CD14-positive monocyte (primary cell): ENCODE measurements around the gene CCDC3. TPM values are rescaled to one million over a fixed set of nuclear protein-coding genes. Genes with fewer than 3 reads are reported as not detected.

Source experiments
- DNase-seq, 3 donors: peaks; one replicate each; pipeline ENCODE4 v3.0.0-alpha.2; 2011 to 2022
- H2AFZ ChIP-seq: 2 replicates; pipeline ENCODE4 v1.6.0; 2012; ENCODE audit warnings: mild to moderate bottlenecking, low read depth, low read length, inconsistent platforms; ENCODE audit not compliant: insufficient read depth, poor library complexity, severe bottlenecking
- H3K27ac ChIP-seq, 2 donors: 1 replicate in 1 of 2; 2 replicates in 1 of 2; pipeline ENCODE4 v1.5.1; 2012 to 2013; ENCODE audit warnings: low read length in 2 of 2, control low read depth in 1 of 2, inconsistent platforms in 1 of 2, low read depth in 1 of 2, mild to moderate bottlenecking in 1 of 2
- H3K27me3 ChIP-seq, 2 donors: one replicate each; pipeline versions ENCODE4 v1.6.0 to v1.6.1; 2011 to 2013; ENCODE audit warnings: low read length in 2 of 2; ENCODE audit not compliant: control insufficient read depth in 2 of 2, insufficient read depth in 2 of 2
- H3K36me3 ChIP-seq, 2 donors: replicated peaks in 1 of 2; 1 replicate in 1 of 2; 2 replicates in 1 of 2; pipeline versions ENCODE4 v1.5.1 to v1.6.1; 2012 to 2013; ENCODE audit warnings: low read length in 2 of 2, control low read depth in 1 of 2, inconsistent platforms in 1 of 2, mild to moderate bottlenecking in 1 of 2; ENCODE audit not compliant: insufficient read depth in 2 of 2, control insufficient read depth in 1 of 2
- H3K4me1 ChIP-seq, 2 donors: 1 replicate in 1 of 2; 2 replicates in 1 of 2; pipeline versions ENCODE4 v1.5.1 to v1.6.1; 2012 to 2013; ENCODE audit warnings: low read length in 2 of 2, control low read depth in 1 of 2, inconsistent platforms in 1 of 2, mild to moderate bottlenecking in 1 of 2, moderate library complexity in 1 of 2; ENCODE audit not compliant: insufficient read depth in 2 of 2, control insufficient read depth in 1 of 2
- H3K4me2 ChIP-seq: replicated peaks from 2 replicates; pipeline ENCODE3; 2012; ENCODE audit warnings: low read length, moderate library complexity, mild to moderate bottlenecking; ENCODE audit not compliant: poor library complexity, severe bottlenecking; ENCODE audit errors: extremely low read depth
- H3K4me3 ChIP-seq, 3 experiments: fragments of 200-600 bp in 1 of 3; sonication (generic) in 1 of 3; replicated peaks in 1 of 3; 1 replicate in 2 of 3; 2 replicates in 1 of 3; pipeline ENCODE4 v1.5.1; 2011 to 2013; ENCODE audit warnings: low read length in 3 of 3, mild to moderate bottlenecking in 3 of 3, control low read depth in 2 of 3, low read depth in 2 of 3, inconsistent platforms in 1 of 3, moderate library complexity in 1 of 3
- H3K79me2 ChIP-seq: 2 replicates; pipeline ENCODE4 v1.6.0; 2012; ENCODE audit warnings: mild to moderate bottlenecking, control low read depth, inconsistent platforms, low read length, moderate library complexity; ENCODE audit not compliant: insufficient read depth
- H3K9ac ChIP-seq: 2 replicates; pipeline ENCODE4 v1.6.0; 2017; ENCODE audit warnings: low read length, mild to moderate bottlenecking; ENCODE audit not compliant: insufficient read depth, poor library complexity, severe bottlenecking
- H3K9me3 ChIP-seq, 2 donors: replicated peaks in 1 of 2; 1 replicate in 1 of 2; 2 replicates in 1 of 2; pipeline versions ENCODE4 v1.5.1 to v1.6.1; 2012 to 2013; ENCODE audit warnings: low read length in 2 of 2, control low read depth in 1 of 2; ENCODE audit not compliant: control insufficient read depth in 1 of 2, insufficient read depth in 1 of 2
- H4K20me1 ChIP-seq: 2 replicates; pipeline ENCODE4 v1.6.0; 2012; ENCODE audit warnings: mild to moderate bottlenecking, low read length, control low read depth, moderate library complexity; ENCODE audit not compliant: insufficient read depth
- H3K27ac Mint-ChIP-seq, 7 donors: one replicate each; pipeline ENCODE4 v1.8.0; 2020; ENCODE audit warnings: mild to moderate bottlenecking in 7 of 7, mixed read lengths in 7 of 7, moderate library complexity in 6 of 7, inconsistent platforms in 2 of 7
- H3K27me3 Mint-ChIP-seq, 3 donors: one replicate each; pipeline ENCODE4 v1.8.0; 2021 to 2022; ENCODE audit warnings: low read depth in 3 of 3, mild to moderate bottlenecking in 3 of 3, mixed read lengths in 3 of 3, moderate library complexity in 3 of 3, inconsistent platforms in 1 of 3
- H3K36me3 Mint-ChIP-seq, 2 donors: one replicate each; pipeline ENCODE4 v1.8.0; 2020; ENCODE audit warnings: mixed read lengths in 2 of 2, inconsistent platforms in 1 of 2, mild to moderate bottlenecking in 1 of 2
- H3K4me1 Mint-ChIP-seq: one replicate; pipeline ENCODE4 v1.8.0; 2020; ENCODE audit warnings: mild to moderate bottlenecking, mixed read lengths
- H3K4me3 Mint-ChIP-seq, 2 donors: one replicate each; pipeline ENCODE4 v1.8.0; 2020; ENCODE audit warnings: mild to moderate bottlenecking in 2 of 2, mixed read lengths in 2 of 2, moderate library complexity in 1 of 2
- H3K9me3 Mint-ChIP-seq, 7 donors: one replicate each; pipeline ENCODE4 v1.8.0; 2020 to 2022; ENCODE audit warnings: mixed read lengths in 7 of 7, mild to moderate bottlenecking in 6 of 7, moderate library complexity in 6 of 7, inconsistent platforms in 2 of 7
- WGBS: methylation state at CpG from one replicate; pipeline ENCODE4 v1.1.5; 2013; ENCODE audit warnings: missing lambda C conversion rate; ENCODE audit not compliant: insufficient coverage; 5-methylcytosine and 5-hydroxymethylcytosine counted together
- intact Hi-C, 2 donors: fragments of 100-400 bp; cut with micrococcal nuclease; formaldehyde crosslinking; loops; one replicate each; pipeline versions ENCODE4 v1.15.0 to v1.15.1; 2023
- polyA plus RNA-seq, 3 donors: library from polyadenylated mRNA; depleted of rRNA in 1 of 3; unstranded in 2 of 3; stranded (reverse) in 1 of 3; fragments of 300-500 nt in 2 of 3; fragments of >200 nt in 1 of 3; fragmentation: Illumina TruSeq in 2 of 3; gene quantifications; 1 replicate in 2 of 3; 2 replicates in 1 of 3; pipeline ENCODE4 v1.2.3, GENCODE V29; 2012 to 2021
- TF ChIP-seq, protein P1 (sequence below): fragments of 200-600 bp; IDR thresholded peaks from one replicate; pipeline ENCODE4 v1.8.0; 2022; ENCODE audit warnings: antibody characterized with exemption, mild to moderate bottlenecking

CCDC3 gene
- polyA plus RNA-seq, 3 donors, result not detected

DNA sequence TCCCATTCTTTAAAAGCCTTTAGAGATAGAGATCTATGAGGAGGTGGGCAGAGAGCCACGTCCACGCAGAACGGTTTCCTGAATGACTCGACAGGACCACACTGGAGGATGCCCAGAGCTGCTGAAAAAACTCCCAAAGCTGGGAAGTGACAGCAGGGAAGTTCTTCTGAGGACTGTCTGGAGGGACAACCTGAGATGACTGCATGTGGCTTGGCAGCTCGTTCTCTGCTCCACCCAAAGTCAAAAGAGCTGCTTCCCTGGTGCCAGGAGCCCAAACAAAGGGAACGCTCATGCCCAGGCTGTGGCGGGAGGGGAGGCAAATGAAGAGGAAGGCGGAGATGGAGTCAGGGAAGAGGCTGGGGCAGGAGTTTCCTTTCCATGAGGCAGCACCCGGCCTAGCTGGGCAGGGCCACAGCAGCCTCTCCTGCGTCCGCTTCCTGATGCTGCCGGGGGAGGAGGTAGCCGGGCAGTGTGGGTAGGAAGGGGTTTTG is 95.4 kb downstream of the CCDC3 start:
- Histone ChIP-seq H3K4me1 (no peaks in the 10 kb centered on the region), H3K9ac (no peak overlapping the region), H3K4me3 (no peak overlapping the region), H3K27ac (no peak overlapping the region), H3K79me2 (no peaks in the 10 kb centered on the region), H2AFZ (no peak overlapping the region), H3K4me2 (no peak overlapping the region), H4K20me1 (no peaks in the 10 kb centered on the region), H3K36me3 (no peaks in the 10 kb centered on the region), H3K27me3 (no peaks in the 10 kb centered on the region), H3K9me3 (no peaks in the 10 kb centered on the region)
- no peak overlapping the region for H3K4me3 Mint-ChIP-seq
- 62% methylated on average over 10 of the region's 13 CpGs for WGBS
- H3K9me3 Mint-ChIP-seq, result no peaks in the 10 kb centered on the region
- TF ChIP-seq, protein P1, sequence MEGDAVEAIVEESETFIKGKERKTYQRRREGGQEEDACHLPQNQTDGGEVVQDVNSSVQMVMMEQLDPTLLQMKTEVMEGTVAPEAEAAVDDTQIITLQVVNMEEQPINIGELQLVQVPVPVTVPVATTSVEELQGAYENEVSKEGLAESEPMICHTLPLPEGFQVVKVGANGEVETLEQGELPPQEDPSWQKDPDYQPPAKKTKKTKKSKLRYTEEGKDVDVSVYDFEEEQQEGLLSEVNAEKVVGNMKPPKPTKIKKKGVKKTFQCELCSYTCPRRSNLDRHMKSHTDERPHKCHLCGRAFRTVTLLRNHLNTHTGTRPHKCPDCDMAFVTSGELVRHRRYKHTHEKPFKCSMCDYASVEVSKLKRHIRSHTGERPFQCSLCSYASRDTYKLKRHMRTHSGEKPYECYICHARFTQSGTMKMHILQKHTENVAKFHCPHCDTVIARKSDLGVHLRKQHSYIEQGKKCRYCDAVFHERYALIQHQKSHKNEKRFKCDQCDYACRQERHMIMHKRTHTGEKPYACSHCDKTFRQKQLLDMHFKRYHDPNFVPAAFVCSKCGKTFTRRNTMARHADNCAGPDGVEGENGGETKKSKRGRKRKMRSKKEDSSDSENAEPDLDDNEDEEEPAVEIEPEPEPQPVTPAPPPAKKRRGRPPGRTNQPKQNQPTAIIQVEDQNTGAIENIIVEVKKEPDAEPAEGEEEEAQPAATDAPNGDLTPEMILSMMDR, result no peak
- intact Hi-C loops, result no loop called here
- no peaks in the 10 kb centered on the region for H3K36me3 Mint-ChIP-seq
- no peak for DNase-seq
- no peak overlapping the region for H3K27ac Mint-ChIP-seq
- H3K4me1 Mint-ChIP-seq, result no peaks in the 10 kb centered on the region
- peaks cover 3 to 8% (median 4%) of the 10 kb centered on the region in 3 donors for H3K27me3 Mint-ChIP-seq

DNA sequence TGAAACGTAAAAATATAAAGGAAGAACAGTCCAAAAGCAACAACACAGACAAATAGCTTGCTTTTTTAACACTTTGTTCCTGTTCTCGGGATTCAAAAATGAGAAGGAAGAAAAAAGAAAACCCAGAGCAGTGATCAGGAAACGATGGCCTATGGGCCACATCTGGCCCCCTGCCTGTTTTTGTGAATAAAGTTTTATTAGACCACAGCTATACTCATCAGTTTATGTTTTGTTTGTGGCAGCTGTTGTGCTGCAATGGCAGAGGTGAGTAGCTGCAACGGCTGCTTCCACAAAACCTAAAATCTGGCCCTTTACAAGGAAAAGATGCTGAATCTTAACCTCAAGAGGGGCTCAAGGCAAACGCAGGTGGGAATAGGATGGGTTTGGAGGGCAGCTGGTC is 96.4 kb downstream of the CCDC3 start:
- Mint-ChIP-seq H3K9me3 (no peaks in the 10 kb centered on the region), H3K4me3 (no peak overlapping the region), H3K27ac (no peak overlapping the region), H3K4me1 (no peaks in the 10 kb centered on the region), H3K27me3 (peaks cover 3 to 8% (median 4%) of the 10 kb centered on the region in 3 donors), H3K36me3 (no peaks in the 10 kb centered on the region)
- Histone ChIP-seq H3K4me3 (no peak overlapping the region), H3K4me1 (no peaks in the 10 kb centered on the region), H3K4me2 (no peak overlapping the region), H3K36me3 (no peaks in the 10 kb centered on the region), H2AFZ (no peak overlapping the region), H3K27ac (no peak overlapping the region), H3K9ac (no peak overlapping the region), H4K20me1 (no peaks in the 10 kb centered on the region), H3K79me2 (no peaks in the 10 kb centered on the region), H3K27me3 (no peaks in the 10 kb centered on the region), H3K9me3 (no peaks in the 10 kb centered on the region)
- WGBS, result 86% methylated on average over 1 of the region's 5 CpGs
- intact Hi-C loops, result no loop called here
- TF ChIP-seq, protein P1, result no peak
- no peak for DNase-seq
